Activated T-cell treated with anti-CD3 and anti-CD28 coated beads, Interleukin-2, amount 50 U/mL, for 24 hours (primary cell): Measurements from ENCODE around the gene ST13.
"Not testable (repeated sequence)": the region's sequence is repeated elsewhere in the genome, so short reads cannot be mapped to it uniquely, and the experiment has no call there.

Source experiments
- DNase-seq: peaks from one replicate; pipeline ENCODE4 v3.0.0-alpha.2; 2020
- H3K27ac Mint-ChIP-seq: 2 replicates; pipeline ENCODE4 v1.8.0; 2020; ENCODE audit warnings: mild to moderate bottlenecking, mixed read lengths
- H3K27me3 Mint-ChIP-seq: 2 replicates; pipeline ENCODE4 v1.8.0; 2020; ENCODE audit warnings: mixed read lengths
- H3K36me3 Mint-ChIP-seq: 2 replicates; pipeline ENCODE4 v1.8.0; 2020; ENCODE audit warnings: low read depth, mixed read lengths
- H3K4me1 Mint-ChIP-seq: 2 replicates; pipeline ENCODE4 v1.8.0; 2020; ENCODE audit warnings: low read depth, mixed read lengths
- H3K4me3 Mint-ChIP-seq: 2 replicates; pipeline ENCODE4 v1.8.0; 2020; ENCODE audit warnings: mild to moderate bottlenecking, moderate library complexity, mixed read lengths
- H3K9me3 Mint-ChIP-seq: 2 replicates; pipeline ENCODE4 v1.8.0; 2020; ENCODE audit warnings: mixed read lengths

The ST13 gene

GRCh38 chr22:40857309-40857855 is 943 bp upstream of the ST13 start:
- H3K9me3 Mint-ChIP-seq = no peaks in the 10 kb centered on the region
- H3K4me3 Mint-ChIP-seq = peak overlapping the region; percentile 93
- no peak for DNase-seq
- H3K27me3 Mint-ChIP-seq = no peaks in the 10 kb centered on the region
- H3K36me3 Mint-ChIP-seq = peaks cover 86% of the 10 kb centered on the region
- peaks cover 56% of the 10 kb centered on the region for H3K4me1 Mint-ChIP-seq
- H3K27ac Mint-ChIP-seq = peak overlapping the region; percentile 100

GRCh38 chr22:40855979-40856512 is 393 bp downstream of the ST13 start:
- Mint-ChIP-seq H3K27me3 (no peaks in the 10 kb centered on the region), H3K27ac (peak overlapping the region; percentile 100), H3K36me3 (peaks cover 84% of the 10 kb centered on the region), H3K9me3 (no peaks in the 10 kb centered on the region), H3K4me3 (peak overlapping the region; percentile 93), H3K4me1 (peaks cover 63% of the 10 kb centered on the region)
- DNase-seq = no peak

- Mint-ChIP-seq H3K36me3 (peaks cover 86% of the 10 kb centered on the region), H3K27me3 (no peaks in the 10 kb centered on the region), H3K9me3 (no peaks in the 10 kb centered on the region), H3K4me3 (peak overlapping the region; percentile 93), H3K27ac (peak overlapping the region; percentile 100), H3K4me1 (peaks cover 64% of the 10 kb centered on the region)
- DNase-seq = no peak
Observed at GRCh38 chr22:40855071-40855978, 1.1 kb downstream of the ST13 start.

GRCh38 chr22:40853961-40854360 is 2.5 kb downstream of the ST13 start:
- H3K4me1 Mint-ChIP-seq = peaks cover 59% of the 10 kb centered on the region
- H3K27ac Mint-ChIP-seq = peak overlapping the region; percentile 45
- no peaks in the 10 kb centered on the region for H3K27me3 Mint-ChIP-seq
- no peaks in the 10 kb centered on the region for H3K9me3 Mint-ChIP-seq
- peaks cover 88% of the 10 kb centered on the region for H3K36me3 Mint-ChIP-seq
- DNase-seq = no peak
- H3K4me3 Mint-ChIP-seq = peak overlapping the region; percentile 93

GRCh38 chr22:40853333-40853732 is 3.1 kb downstream of the ST13 start:
- H3K4me1 Mint-ChIP-seq = peaks cover 55% of the 10 kb centered on the region
- H3K27me3 Mint-ChIP-seq = no peaks in the 10 kb centered on the region
- H3K27ac Mint-ChIP-seq = peak overlapping the region; percentile 45
- no peak for DNase-seq
- no peaks in the 10 kb centered on the region for H3K9me3 Mint-ChIP-seq
- peak overlapping the region; percentile 93 for H3K4me3 Mint-ChIP-seq
- peaks cover 91% of the 10 kb centered on the region for H3K36me3 Mint-ChIP-seq

GRCh38 chr22:40845816-40846215 is 10.6 kb downstream of the ST13 start:
- H3K27me3 Mint-ChIP-seq, H3K4me3 Mint-ChIP-seq, H3K9me3 Mint-ChIP-seq, H3K27ac Mint-ChIP-seq, DNase-seq: not testable (repeated sequence)
- Mint-ChIP-seq H3K36me3 (peaks cover 93% of the 10 kb centered on the region), H3K4me1 (peaks cover 28% of the 10 kb centered on the region)

GRCh38 chr22:40844951-40845350 is 11.5 kb downstream of the ST13 start:
- H3K36me3 Mint-ChIP-seq = peaks cover 93% of the 10 kb centered on the region
- DNase-seq = no peak
- no peak overlapping the region for H3K27ac Mint-ChIP-seq
- no peaks in the 10 kb centered on the region for H3K9me3 Mint-ChIP-seq
- no peaks in the 10 kb centered on the region for H3K27me3 Mint-ChIP-seq
- H3K4me3 Mint-ChIP-seq = no peak overlapping the region
- peaks cover 22% of the 10 kb centered on the region for H3K4me1 Mint-ChIP-seq

GRCh38 chr22:40838486-40838885 is 18.0 kb downstream of the ST13 start:
- no peak for DNase-seq
- H3K4me3 Mint-ChIP-seq = no peak overlapping the region
- H3K36me3 Mint-ChIP-seq = peaks cover 89% of the 10 kb centered on the region
- peaks cover 20% of the 10 kb centered on the region for H3K4me1 Mint-ChIP-seq
- no peaks in the 10 kb centered on the region for H3K27me3 Mint-ChIP-seq
- H3K9me3 Mint-ChIP-seq = no peaks in the 10 kb centered on the region
- H3K27ac Mint-ChIP-seq = peak overlapping the region; percentile 5

- Mint-ChIP-seq H3K36me3 (peaks cover 91% of the 10 kb centered on the region), H3K27ac (peak overlapping the region; percentile 30), H3K9me3 (no peaks in the 10 kb centered on the region), H3K27me3 (no peaks in the 10 kb centered on the region), H3K4me3 (no peak overlapping the region), H3K4me1 (peaks cover 9% of the 10 kb centered on the region)
- no peak for DNase-seq
Observed at GRCh38 chr22:40834619-40835018, 21.8 kb downstream of the ST13 start.

- Mint-ChIP-seq H3K9me3 (no peaks in the 10 kb centered on the region), H3K27ac (no peak overlapping the region), H3K36me3 (peaks cover 87% of the 10 kb centered on the region), H3K27me3 (no peaks in the 10 kb centered on the region), H3K4me1 (no peaks in the 10 kb centered on the region), H3K4me3 (no peak overlapping the region)
- DNase-seq = no peak
Observed at GRCh38 chr22:40829131-40829530, 27.3 kb downstream of the ST13 start.

- Mint-ChIP-seq H3K36me3 (peaks cover 86% of the 10 kb centered on the region), H3K9me3 (no peaks in the 10 kb centered on the region), H3K4me3 (no peak overlapping the region), H3K27ac (peak overlapping the region; percentile 30), H3K4me1 (no peaks in the 10 kb centered on the region), H3K27me3 (no peaks in the 10 kb centered on the region)
- DNase-seq = no peak
Observed at GRCh38 chr22:40826984-40827741, 29.3 kb downstream of the ST13 start.

GRCh38 chr22:40826292-40826691 is 30.1 kb downstream of the ST13 start:
- not testable (repeated sequence) for H3K27ac Mint-ChIP-seq, H3K9me3 Mint-ChIP-seq, H3K4me3 Mint-ChIP-seq, H3K4me1 Mint-ChIP-seq, H3K27me3 Mint-ChIP-seq, DNase-seq
- peaks cover 78% of the 10 kb centered on the region for H3K36me3 Mint-ChIP-seq

- H3K4me1 Mint-ChIP-seq = peaks cover 14% of the 10 kb centered on the region
- peaks cover 59% of the 10 kb centered on the region for H3K36me3 Mint-ChIP-seq
- H3K27me3 Mint-ChIP-seq = no peaks in the 10 kb centered on the region
- peak overlapping the region; percentile 11 for H3K27ac Mint-ChIP-seq
- H3K4me3 Mint-ChIP-seq = no peak overlapping the region
- no peaks in the 10 kb centered on the region for H3K9me3 Mint-ChIP-seq
- no peak for DNase-seq
Observed at GRCh38 chr22:40823426-40823825, 33.0 kb downstream of the ST13 start.

- DNase-seq = no peak
- Mint-ChIP-seq H3K27ac (peak overlapping the region; percentile 97), H3K4me1 (peaks cover 41% of the 10 kb centered on the region), H3K27me3 (no peaks in the 10 kb centered on the region), H3K9me3 (no peaks in the 10 kb centered on the region), H3K4me3 (peak overlapping the region; percentile 96), H3K36me3 (peaks cover 53% of the 10 kb centered on the region)
Observed at GRCh38 chr22:40819599-40820140, 36.8 kb downstream of the ST13 start.
